Left renal pelvis (tissue), 4 donors: ENCODE results near the gene SORL1. TPM values are rescaled to one million over a fixed set of nuclear protein-coding genes. Genes with fewer than 3 reads are reported as not detected.
A peak's percentile ranks its signal among the peaks of the same experiment; 100 is the strongest.

Source experiments
- DNase-seq, 4 donors: peaks; one replicate each; pipeline ENCODE4 v3.0.0-alpha.2; 2013; ENCODE audit warnings: low read depth in 4 of 4, low spot score in 3 of 4
- polyA plus RNA-seq, 4 donors: library from polyadenylated mRNA; unstranded; fragments of 120-200 nt; gene quantifications; one replicate each; pipeline ENCODE4 v1.2.1, GENCODE V29; 2013; ENCODE audit not compliant: insufficient read length in 4 of 4

SORL1 gene
- polyA plus RNA-seq, 4 donors: 3.6 to 57.3 (median 37.8) TPM

- no peak for DNase-seq
Observed at GRCh38 chr11:121648306-121648705, 196.2 kb downstream of the SORL1 start.

GRCh38 chr11:121649798-121650197 lies 197.7 kb downstream of the SORL1 start:
- DNase-seq: no peak

- no peak for DNase-seq
Observed at GRCh38 chr11:121650351-121651256, 198.5 kb downstream of the SORL1 start.

- no peak for DNase-seq
Observed at GRCh38 chr11:121651257-121651605, 199.1 kb downstream of the SORL1 start.

- DNase-seq: peak in 1 of 4 donors; percentile 45
Observed at GRCh38 chr11:121652971-121653370, 200.9 kb downstream of the SORL1 start.

- no peak for DNase-seq
Observed at GRCh38 chr11:121654259-121654842, 202.2 kb downstream of the SORL1 start.

- DNase-seq: peak in 1 of 4 donors; percentile 57
Observed at GRCh38 chr11:121654843-121655536, 202.9 kb downstream of the SORL1 start.

GRCh38 chr11:121655537-121656327 lies 203.6 kb downstream of the SORL1 start:
- DNase-seq: peak; percentile 79 to 86 (median 82)

GRCh38 chr11:121656328-121657090 lies 204.4 kb downstream of the SORL1 start:
- DNase-seq: no peak

- no peak for DNase-seq
Observed at GRCh38 chr11:121657146-121657545, 205.0 kb downstream of the SORL1 start.

GRCh38 chr11:121659811-121660210 lies 207.7 kb downstream of the SORL1 start:
- no peak for DNase-seq

- no peak for DNase-seq
Observed at GRCh38 chr11:121661880-121662486, 209.9 kb downstream of the SORL1 start.

- no peak for DNase-seq
Observed at GRCh38 chr11:121664144-121664543, 212.0 kb downstream of the SORL1 start.

GRCh38 chr11:121665206-121665838 lies 213.2 kb downstream of the SORL1 start:
- no peak for DNase-seq

- no peak for DNase-seq
Observed at GRCh38 chr11:121667836-121668235, 215.7 kb downstream of the SORL1 start.

GRCh38 chr11:121669422-121669821 lies 217.3 kb downstream of the SORL1 start:
- DNase-seq: no peak

- no peak for DNase-seq
Observed at GRCh38 chr11:121670266-121670665, 218.2 kb downstream of the SORL1 start.

- DNase-seq: peak in 1 of 4 donors; percentile 37
Observed at GRCh38 chr11:121670805-121671282, 218.7 kb downstream of the SORL1 start.
